Right cardiac atrium (tissue), 5 donors: ENCODE data around the gene CPLX3. TPM values are rescaled to one million over a fixed set of nuclear protein-coding genes. Genes with fewer than 3 reads are reported as not detected.

Experiments used
- microRNA-seq, 2 donors: library from miRNA; unstranded; fragments of <30 nt; microRNA quantifications; one replicate each; pipeline ENCODE4 v1.2.0, GENCODE V29; 2020 to 2021
- polyA plus RNA-seq: library from polyadenylated mRNA; stranded (reverse); fragments of 200-250 nt; gene quantifications from one replicate; pipeline ENCODE4 v1.2.3, GENCODE V29; 2013
- total RNA-seq, 4 donors: library from RNA; stranded (reverse); fragmentation: NEBNext Ultra II Directional; extraction: Animal tissue kit (Norgen Biotek cat#: 25700); gene quantifications; one replicate each; pipeline ENCODE4 v1.2.1, GENCODE V29; 2021
- donor health status: healthy with polysubstance abuse.
- donor health status: DM: no; HTN: yes; CAD: no.
- donor health status: DM: no; HTN: no; CAD: no.
- donor health status: DM: no; HTN: yes; CAD: no; lungs with severe emphysema.
- donor health status: DM: yes; HTN: yes; CAD: no.

Gene CPLX3
- total and polyA plus RNA-seq, 5 donors: 13.0 to 31.0 (median 16.1) TPM

Small RNAs within 50 kb of the gene (microRNA-seq; reads per million reads assigned to microRNA genes)
- gene MIR4513: 0 reads per million in 2 donors
- 0.54 to 3.8 reads per million in 2 donors for gene MIR6882

Other genes with a start within 250 kb of the CPLX3 start
- 10 to 100 TPM; 40.0 to 65.1 (median 53.3) TPM for gene CLK3, start 210.8 kb upstream of the CPLX3 start, total RNA-seq
- gene CLK3, start 210.8 kb upstream of the CPLX3 start, polyA plus RNA-seq: 51.4 TPM
- gene EDC3, start 130.6 kb upstream of the CPLX3 start, total RNA-seq: 10 to 100 TPM; 14.1 to 19.7 (median 17.2) TPM
- gene EDC3, start 130.6 kb upstream of the CPLX3 start, polyA plus RNA-seq: 8.6 TPM
- gene CYP1A1, start 101.1 kb upstream of the CPLX3 start, total RNA-seq: 1 to 10 TPM in 1 of 4 donors, under 1 TPM in 1, not detected in 2; 0.12 to 1.1 TPM
- gene CYP1A1, start 101.1 kb upstream of the CPLX3 start, polyA plus RNA-seq: 0.59 TPM
- not detected for gene CYP1A2, start 77.8 kb upstream of the CPLX3 start, total RNA-seq
- gene CYP1A2, start 77.8 kb upstream of the CPLX3 start, polyA plus RNA-seq: 0.07 TPM
- gene CSK, start 44.5 kb upstream of the CPLX3 start, total RNA-seq: 10 to 100 TPM; 52.9 to 68.3 (median 60.9) TPM
- gene CSK, start 44.5 kb upstream of the CPLX3 start, polyA plus RNA-seq: 44.3 TPM
- gene LMAN1L, start 13.8 kb upstream of the CPLX3 start, total RNA-seq: 100 to 1,000 TPM in 3 of 4 donors, 10 to 100 TPM in 1; 66.2 to 216 (median 131) TPM
- 84.7 TPM for gene LMAN1L, start 13.8 kb upstream of the CPLX3 start, polyA plus RNA-seq
- gene ULK3, start 16.5 kb downstream of the CPLX3 start, total RNA-seq: 10 to 100 TPM; 34.9 to 49.3 (median 45.9) TPM
- gene ULK3, start 16.5 kb downstream of the CPLX3 start, polyA plus RNA-seq: 35.0 TPM
- 10 to 100 TPM; 52.2 to 67.1 (median 61.7) TPM for gene SCAMP2, start 46.7 kb downstream of the CPLX3 start, total RNA-seq
- 36.1 TPM for gene SCAMP2, start 46.7 kb downstream of the CPLX3 start, polyA plus RNA-seq
- 10 to 100 TPM; 39.1 to 59.8 (median 47.7) TPM for gene MPI, start 63.4 kb downstream of the CPLX3 start, total RNA-seq
- 47.9 TPM for gene MPI, start 63.4 kb downstream of the CPLX3 start, polyA plus RNA-seq
- 100 to 1,000 TPM; 108 to 128 (median 121) TPM for gene FAM219B, start 80.2 kb downstream of the CPLX3 start, total RNA-seq
- 44.9 TPM for gene FAM219B, start 80.2 kb downstream of the CPLX3 start, polyA plus RNA-seq
- 100 to 1,000 TPM; 802 to 917 (median 853) TPM for gene COX5A, start 111.4 kb downstream of the CPLX3 start, total RNA-seq
- gene COX5A, start 111.4 kb downstream of the CPLX3 start, polyA plus RNA-seq: 2,062 TPM
- 1 to 10 TPM; 5.3 to 8.1 (median 6.3) TPM for gene RPP25, start 130.1 kb downstream of the CPLX3 start, total RNA-seq
- 3.5 TPM for gene RPP25, start 130.1 kb downstream of the CPLX3 start, polyA plus RNA-seq
- gene SCAMP5, start 168.9 kb downstream of the CPLX3 start, total RNA-seq: 10 to 100 TPM in 1 of 4 donors, 1 to 10 TPM in 3; 4.5 to 10.2 (median 7.4) TPM
- gene SCAMP5, start 168.9 kb downstream of the CPLX3 start, polyA plus RNA-seq: 4.7 TPM
- 1 to 10 TPM; 4.7 to 6.3 (median 5.2) TPM for gene PPCDC, start 197.0 kb downstream of the CPLX3 start, total RNA-seq
- gene PPCDC, start 197.0 kb downstream of the CPLX3 start, polyA plus RNA-seq: 12.6 TPM